GM12872 (cell line): ENCODE measurements around the gene ZNF747.

Experiments used
- CTCF ChIP-seq: IDR thresholded peaks from 3 replicates; pipeline ENCODE4 v1.5.1; 2011; ENCODE audit warnings: low read depth, mild to moderate bottlenecking, low read length, moderate library complexity; ENCODE audit not compliant: insufficient read depth

ZNF747 gene

GRCh38 chr16:30534368-30535105, at the start of gene ZNF747:
TSS of gene ZNF747 (minus strand) at chr16:30534858. CDS start at chr16:30534679, 179 bp downstream.
- TF ChIP-seq CTCF, result no peak

- no peak for TF ChIP-seq CTCF
Observed at GRCh38 chr16:30582611-30583340, 48.1 kb upstream of the ZNF747 start.

- no peak for TF ChIP-seq CTCF
Observed at GRCh38 chr16:30581457-30581856, 46.8 kb upstream of the ZNF747 start.

- no peak for TF ChIP-seq CTCF
Observed at GRCh38 chr16:30574678-30575077, 40.0 kb upstream of the ZNF747 start.

GRCh38 chr16:30571445-30572322, 37.0 kb upstream of the ZNF747 start, which contains the start of gene ZNF688:
TSS of gene ZNF688 (minus strand) at chr16:30571714. CDS start at chr16:30571629, 85 bp downstream.
- no peak for TF ChIP-seq CTCF

GRCh38 chr16:30570636-30571444, 36.2 kb upstream of the ZNF747 start:
- no peak for TF ChIP-seq CTCF
